ENCODE measurements around the gene ARHGAP9.
"Not testable (repeated sequence)": the region's sequence is repeated elsewhere in the genome, so short reads cannot be mapped to it uniquely, and the experiment has no call there.

Gene ARHGAP9

GRCh38 chr12:57438400-57438799 lies 41.3 kb downstream of the ARHGAP9 start:
- DNase-seq (ENCODE audit: low read depth in 3 of 3): no peak

DNA sequence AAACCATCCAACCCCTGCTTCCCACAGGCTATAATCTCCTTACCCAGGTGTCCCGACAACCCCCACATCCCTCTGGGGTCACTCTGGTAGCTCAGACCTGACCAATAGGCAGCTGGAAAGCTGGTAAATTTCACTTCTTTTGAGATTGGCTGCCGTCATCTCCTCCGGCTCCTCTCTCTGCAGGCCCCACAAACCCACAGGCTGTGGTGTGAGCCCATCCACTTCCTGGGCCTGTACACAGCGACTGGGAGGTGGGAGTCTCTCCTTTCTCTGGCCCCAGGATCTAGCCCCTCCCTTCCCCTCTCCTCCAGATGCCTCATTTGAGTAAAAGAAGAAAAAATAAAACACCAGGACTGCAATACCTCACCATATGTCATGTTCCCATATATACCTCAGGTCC lies 44.4 kb downstream of the ARHGAP9 start:
- no peak for DNase-seq (ENCODE audit: low read depth in 3 of 3)

DNA sequence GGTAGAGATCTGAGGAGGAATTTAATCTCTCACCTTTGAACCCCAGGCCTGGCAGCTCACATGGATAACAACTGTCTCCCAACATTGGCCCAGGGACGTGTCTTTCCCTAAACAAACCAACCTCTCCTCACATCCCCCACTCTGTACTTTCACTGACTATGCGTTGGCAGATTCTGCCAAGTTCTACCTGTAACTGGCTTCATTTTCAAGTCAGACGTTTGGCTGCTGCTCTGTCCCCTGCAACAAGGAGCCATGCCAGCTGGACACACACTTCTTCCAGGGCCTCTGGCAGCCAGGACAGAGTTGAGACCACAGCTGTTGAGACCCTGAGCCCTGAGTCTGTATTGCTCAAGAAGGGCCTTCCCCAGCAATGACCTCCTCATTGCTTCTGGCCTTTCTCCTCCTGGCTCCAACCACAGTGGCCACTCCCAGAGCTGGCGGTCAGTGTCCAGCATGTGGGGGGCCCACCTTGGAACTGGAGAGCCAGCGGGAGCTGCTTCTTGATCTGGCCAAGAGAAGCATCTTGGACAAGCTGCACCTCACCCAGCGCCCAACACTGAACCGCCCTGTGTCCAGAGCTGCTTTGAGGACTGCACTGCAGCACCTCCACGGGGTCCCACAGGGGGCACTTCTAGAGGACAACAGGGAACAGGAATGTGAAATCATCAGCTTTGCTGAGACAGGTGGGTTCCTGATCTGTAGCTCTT lies 45.0 kb downstream of the ARHGAP9 start, which contains the start of gene INHBC:
INHBC (plus strand) TSS at position 268 of the 707 bp plus-strand sequence; CDS start at position 371, 103 bp downstream.
- no peak for DNase-seq (ENCODE audit: low read depth in 3 of 3)

GRCh38 chr12:57433370-57433769 lies 46.3 kb downstream of the ARHGAP9 start:
- DNase-seq (ENCODE audit: low read depth in 3 of 3): no peak

- DNase-seq (ENCODE audit: low read depth in 3 of 3): no peak
Measured at GRCh38 chr12:57431654-57432188, 47.9 kb downstream of the ARHGAP9 start.

- peak; percentile 92 to 93 (median 92) for DNase-seq (ENCODE audit: low read depth in 3 of 3)
Measured at GRCh38 chr12:57430931-57431566, 48.6 kb downstream of the ARHGAP9 start, which contains the start of gene R3HDM2. Gene R3HDM2, minus strand, starts transcription at chr12:57431043. Its CDS starts 120,615 bp downstream, at chr12:57310428.

- peak in 2 of 3 donors; percentile 20 to 44 for DNase-seq (ENCODE audit: low read depth in 3 of 3)
Measured at GRCh38 chr12:57430112-57430930, 49.3 kb downstream of the ARHGAP9 start.

GRCh38 chr12:57429473-57430111 lies 50.1 kb downstream of the ARHGAP9 start:
- no peak for DNase-seq (ENCODE audit: low read depth in 3 of 3)

DNA sequence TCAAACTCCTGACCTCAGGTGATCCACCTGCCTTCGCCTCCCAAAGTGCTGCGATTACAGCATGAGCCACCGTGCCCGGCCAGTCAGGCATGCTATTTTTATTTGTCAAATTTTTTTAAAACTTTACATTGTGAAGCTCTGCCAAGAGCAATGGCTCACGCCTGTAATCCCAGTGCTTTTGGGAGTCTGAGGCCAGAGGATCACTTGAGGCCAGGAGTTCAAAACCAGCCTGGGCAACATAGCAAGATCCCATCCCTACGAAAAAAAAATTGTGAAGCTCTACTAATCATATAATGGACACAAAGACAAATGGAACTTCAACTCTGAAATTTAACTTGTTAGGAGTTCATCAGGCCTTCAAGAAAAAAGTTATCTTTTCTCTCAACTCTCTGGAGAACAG lies 50.7 kb downstream of the ARHGAP9 start:
- no peak for DNase-seq (ENCODE audit: low read depth in 3 of 3)

DNA sequence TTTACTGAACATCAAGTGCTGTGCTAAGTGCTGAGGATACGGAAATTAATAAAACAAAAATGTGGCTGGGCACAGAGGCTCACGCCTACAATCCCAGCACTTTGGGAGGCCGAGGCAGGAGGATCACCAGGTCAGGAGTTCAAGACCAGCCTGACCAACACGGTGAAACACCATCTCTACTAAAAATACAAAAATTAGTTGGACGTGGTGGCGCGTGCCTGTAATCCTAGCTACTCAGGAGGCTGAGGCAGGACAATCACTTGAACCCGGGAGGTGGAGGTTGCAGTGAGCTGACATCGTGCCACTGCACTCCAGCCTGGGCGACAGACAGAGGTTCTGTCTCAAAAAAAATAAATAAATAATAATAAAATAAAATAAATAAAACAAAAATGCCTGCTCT lies 52.7 kb downstream of the ARHGAP9 start:
- DNase-seq (ENCODE audit: low read depth in 3 of 3): not testable (repeated sequence)

Data from stimulated activated CD4-positive, alpha-beta T cell treated with anti-CD3 and anti-CD28 coated beads, TNF-alpha, amount 100 ng/mL, for 48 hours (primary cell).